Fibroblast of lung (primary cell): Measurements from ENCODE around the gene GCKR. TPM values are rescaled to one million over a fixed set of nuclear protein-coding genes. Genes with fewer than 3 reads are reported as not detected.

Experiments used
- DNase-seq, 2 donors: peaks; one replicate each; pipeline versions ENCODE4 v3.0.0 to v3.0.0-alpha.2; 2010; ENCODE audit warnings: low read depth in 2 of 2
- H2AFZ ChIP-seq: 2 replicates; pipeline ENCODE4 v1.5.1; 2012; ENCODE audit warnings: low read length, control low read depth, inconsistent platforms
- H3K27ac ChIP-seq: 2 replicates; pipeline ENCODE4 v1.5.1; 2011; ENCODE audit warnings: low read length, control low read depth; ENCODE audit not compliant: insufficient read depth
- H3K27me3 ChIP-seq: 2 replicates; pipeline ENCODE4 v1.5.1; 2011; ENCODE audit warnings: mild to moderate bottlenecking, low read length; ENCODE audit not compliant: control insufficient read depth, insufficient read depth
- H3K36me3 ChIP-seq: 2 replicates; pipeline ENCODE4 v1.5.1; 2011; ENCODE audit warnings: low read length; ENCODE audit not compliant: control insufficient read depth, insufficient read depth
- H3K4me1 ChIP-seq: 2 replicates; pipeline ENCODE4 v1.5.1; 2011; ENCODE audit warnings: low read length; ENCODE audit not compliant: control insufficient read depth, insufficient read depth; ENCODE audit errors: extremely low read depth
- H3K4me2 ChIP-seq: 2 replicates; pipeline ENCODE4 v1.5.1; 2011; ENCODE audit warnings: low read length, control low read depth; ENCODE audit not compliant: insufficient read depth; ENCODE audit errors: extremely low read depth
- H3K4me3 ChIP-seq, 4 experiments: fragments of 200-600 bp in 1 of 4; sonication (generic) in 1 of 4; replicated peaks in 1 of 4; 2 replicates each; pipeline ENCODE4 v1.5.1; 2011 to 2016; ENCODE audit warnings: low read length in 4 of 4, low read depth in 3 of 4, mild to moderate bottlenecking in 3 of 4, control low read depth in 2 of 4, inconsistent platforms in 1 of 4, mixed read lengths in 1 of 4; ENCODE audit not compliant: insufficient read depth in 1 of 4; ENCODE audit errors: control extremely low read depth in 1 of 4
- H3K79me2 ChIP-seq: 2 replicates; pipeline ENCODE4 v1.5.1; 2012; ENCODE audit warnings: mild to moderate bottlenecking, low read length, inconsistent platforms; ENCODE audit not compliant: control insufficient read depth, insufficient read depth
- H3K9ac ChIP-seq: 2 replicates; pipeline ENCODE4 v1.5.1; 2011; ENCODE audit warnings: mild to moderate bottlenecking, low read length, control low read depth; ENCODE audit not compliant: insufficient read depth
- H3K9me3 ChIP-seq: 2 replicates; pipeline ENCODE4 v1.5.1; 2012; ENCODE audit warnings: low read depth, low read length; ENCODE audit not compliant: control insufficient read depth, insufficient read depth
- H4K20me1 ChIP-seq: 2 replicates; pipeline ENCODE4 v1.5.1; 2011; ENCODE audit warnings: low read length; ENCODE audit not compliant: control insufficient read depth, insufficient read depth; ENCODE audit errors: extremely low read depth
- CTCF ChIP-seq, 2 donors: IDR thresholded peaks in 1 of 2; conservative IDR thresholded peaks in 1 of 2; 1 replicate in 1 of 2; 2 replicates in 1 of 2; pipeline ENCODE4 v1.5.1; 2011 to 2012; ENCODE audit warnings: low read length in 2 of 2, control low read depth in 1 of 2, inconsistent platforms in 1 of 2, low read depth in 1 of 2, mild to moderate bottlenecking in 1 of 2
- EZH2 ChIP-seq: IDR thresholded peaks from 2 replicates; pipeline ENCODE4 v1.5.1; 2012; ENCODE audit warnings: low read length, control low read depth, mild to moderate bottlenecking; ENCODE audit errors: missing control alignments
- polyA plus RNA-seq, 2 donors: library from polyadenylated mRNA; depleted of rRNA in 1 of 2; stranded (reverse) in 1 of 2; unstranded in 1 of 2; fragments of >200 nt; gene quantifications; 2 replicates each; pipeline ENCODE4 v1.2.1, GENCODE V29; 2011 to 2012; ENCODE audit warnings: missing spikeins in 1 of 2
- total RNA-seq: library from RNA; depleted of rRNA; stranded (reverse); fragments of >200 nt; gene quantifications from 2 replicates; pipeline ENCODE4 v1.2.1, GENCODE V29; 2014

GCKR gene
- total and polyA plus RNA-seq, 2 donors (not counting 1 experiment from before 2014, with no cell fraction given), result 0.16 to 0.50 TPM

GRCh38 chr2:27559228-27559627, 62.6 kb downstream of the GCKR start:
- Histone ChIP-seq H3K9ac (no peak overlapping the region), H2AFZ (no peak overlapping the region), H3K27ac (no peak overlapping the region), H3K36me3 (no peaks in the 10 kb centered on the region), H4K20me1 (no peaks in the 10 kb centered on the region), H3K4me1 (no peaks in the 10 kb centered on the region), H3K79me2 (no peaks in the 10 kb centered on the region), H3K9me3 (no peaks in the 10 kb centered on the region), H3K4me3 (no peak overlapping the region), H3K27me3 (no peaks in the 10 kb centered on the region), H3K4me2 (no peak overlapping the region)
- no peak for DNase-seq
- TF ChIP-seq EZH2 (no peak), CTCF (conservative IDR thresholded peaks at IDR 0.05 in 1 of 2, IDR thresholded peaks at IDR 0.05 in 1 of 2; ENCODE audit: low read depth in 1 of 2, low read length in 2 of 2) (no peak)

- Histone ChIP-seq H3K79me2 (no peaks in the 10 kb centered on the region), H2AFZ (no peak overlapping the region), H3K9ac (no peak overlapping the region), H4K20me1 (no peaks in the 10 kb centered on the region), H3K4me1 (no peaks in the 10 kb centered on the region), H3K4me2 (no peak overlapping the region), H3K27ac (no peak overlapping the region), H3K36me3 (no peaks in the 10 kb centered on the region), H3K9me3 (no peaks in the 10 kb centered on the region), H3K27me3 (no peaks in the 10 kb centered on the region), H3K4me3 (no peak overlapping the region)
- TF ChIP-seq CTCF (conservative IDR thresholded peaks at IDR 0.05 in 1 of 2, IDR thresholded peaks at IDR 0.05 in 1 of 2; ENCODE audit: low read depth in 1 of 2, low read length in 2 of 2) (no peak), EZH2 (no peak)
- no peak for DNase-seq
Measured at GRCh38 chr2:27561060-27561459, 64.4 kb downstream of the GCKR start.

DNA sequence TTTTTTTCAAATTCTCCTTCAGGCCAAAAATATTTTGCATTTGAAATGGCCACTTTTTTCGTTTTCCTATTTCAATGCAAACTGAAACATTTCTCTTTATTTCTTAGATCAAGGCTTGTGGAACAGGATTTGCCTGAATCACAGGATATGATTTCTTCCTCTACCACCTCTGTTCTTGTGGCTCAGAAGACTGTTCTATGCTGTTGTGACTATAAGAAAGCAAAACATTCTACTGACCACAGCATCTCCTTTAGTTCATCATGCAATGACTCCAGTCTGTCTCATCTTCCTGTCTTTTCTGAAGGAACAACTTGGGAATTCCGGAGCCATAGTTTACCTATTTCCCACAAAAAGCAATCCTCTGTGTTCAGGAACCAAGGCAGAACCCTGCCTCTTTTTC, 70.0 kb downstream of the GCKR start:
- Histone ChIP-seq H3K79me2 (no peaks in the 10 kb centered on the region), H3K36me3 (no peaks in the 10 kb centered on the region), H2AFZ (no peak overlapping the region), H3K4me3 (no peak overlapping the region), H4K20me1 (no peaks in the 10 kb centered on the region), H3K9ac (no peak overlapping the region), H3K4me2 (no peak overlapping the region), H3K9me3 (no peaks in the 10 kb centered on the region), H3K27me3 (no peaks in the 10 kb centered on the region), H3K4me1 (no peaks in the 10 kb centered on the region), H3K27ac (no peak overlapping the region)
- TF ChIP-seq EZH2 (no peak), CTCF (conservative IDR thresholded peaks at IDR 0.05 in 1 of 2, IDR thresholded peaks at IDR 0.05 in 1 of 2; ENCODE audit: low read depth in 1 of 2, low read length in 2 of 2) (no peak)
- DNase-seq, result peak; percentile 25 to 80
